ENCODE data around the gene KCNJ9. TPM values are rescaled to one million over a fixed set of nuclear protein-coding genes. Genes with fewer than 3 reads are reported as not detected.

Gene KCNJ9
- total and polyA plus RNA-seq, 2 donors (not counting 1 experiment from before 2014, with no cell fraction given): not detected

DNA sequence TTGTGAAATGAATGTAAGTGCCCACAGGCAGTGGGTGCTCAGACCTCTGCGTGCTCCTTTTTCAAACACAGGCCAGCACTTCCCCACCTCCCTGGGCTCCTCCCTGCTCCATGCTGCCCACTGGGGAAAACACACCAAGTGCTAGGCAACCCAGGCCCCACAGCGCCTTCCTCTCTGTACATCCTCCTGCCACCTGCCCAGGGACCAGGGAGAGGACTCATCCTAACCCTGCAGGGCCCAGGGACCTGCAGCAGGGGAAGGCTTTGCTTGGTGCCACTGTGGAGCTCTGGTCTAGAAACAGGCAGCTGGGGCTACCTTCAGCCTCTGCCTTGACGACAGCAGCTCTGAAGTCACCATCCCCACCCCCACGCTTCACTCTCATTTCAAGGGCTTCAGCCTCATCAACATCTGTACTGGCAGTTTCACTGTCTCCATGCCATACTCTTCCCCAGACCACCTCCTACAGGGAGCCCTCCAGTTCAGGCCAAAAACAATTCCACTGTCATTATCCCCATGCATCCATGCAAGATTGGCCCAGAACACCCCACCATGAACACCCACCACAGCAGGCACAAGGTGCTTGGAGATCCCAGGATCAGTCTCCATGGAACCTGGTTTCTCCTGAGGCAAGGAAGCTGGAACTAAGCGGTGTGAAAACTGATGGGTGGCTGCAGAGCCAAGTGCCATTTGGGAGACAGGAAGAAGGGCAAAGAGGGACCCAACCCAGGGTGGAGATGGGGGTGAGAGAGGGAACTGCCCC lies 16.0 kb downstream of the KCNJ9 start:
- Histone ChIP-seq H3K27me3 (replicated peaks in 1 of 4; ENCODE audit: control extremely low read depth in 1 of 4, control insufficient read depth in 3 of 4, insufficient read depth in 4 of 4, low read length in 3 of 4) (no peaks in the 10 kb centered on the region), H3K79me2 (ENCODE audit: control insufficient read depth, insufficient read depth, low read length) (peaks cover 36% of the 10 kb centered on the region), H3K9ac (ENCODE audit: low read length) (peak overlapping the region; percentile 94), H3K36me3 (replicated peaks in 1 of 2; ENCODE audit: control extremely low read depth in 1 of 2, control insufficient read depth in 1 of 2, extremely low read depth in 1 of 2, insufficient read depth in 2 of 2, low read length in 1 of 2) (peaks cover 3 to 33% of the 10 kb centered on the region in 2 experiments), H3K27ac (ENCODE audit: low read length in 2 of 2) (peak overlapping the region; percentile 70 to 83), H3K4me3 (ENCODE audit: control extremely low read depth in 1 of 5, extremely low read depth in 1 of 5, insufficient read depth in 1 of 5, low read depth in 2 of 5, low read length in 4 of 5) (peak overlapping the region; percentile 19 to 90 (median 83)), H3K4me2 (replicated peaks; ENCODE audit: low read depth, low read length, poor library complexity, severe bottlenecking) (peak overlapping the region; percentile 93), H3K9me3 (ENCODE audit: control extremely low read depth in 1 of 3, control insufficient read depth in 2 of 3, insufficient read depth in 1 of 3, low read length in 2 of 3) (no peaks in the 10 kb centered on the region), H3K4me1 (ENCODE audit: control insufficient read depth in 2 of 2, insufficient read depth in 2 of 2, low read length in 2 of 2) (peaks cover 33 to 45% of the 10 kb centered on the region in 2 donors), H2AFZ (ENCODE audit: insufficient read depth, low read depth, low read length, poor library complexity, severe bottlenecking) (peak overlapping the region; percentile 78), H4K20me1 (ENCODE audit: control insufficient read depth, insufficient read depth, low read length, poor library complexity, severe bottlenecking) (peaks cover 53% of the 10 kb centered on the region)
- Mint-ChIP-seq H3K4me1 (peaks cover 47% of the 10 kb centered on the region), H3K27ac (peak overlapping the region; percentile 91), H3K27me3 (no peaks in the 10 kb centered on the region), H3K4me3 (peak overlapping the region; percentile 94), H3K9me3 (ENCODE audit: insufficient read depth) (no peaks in the 10 kb centered on the region)
- ATAC-seq (ENCODE audit: low read depth) (no peak), DNase-seq (peak; percentile 34)
- POLR2A ChIA-PET: interaction anchor here (1.4 to 2.0 kb wide), 4 partner anchors 10 to 194 kb away, joined by 3 to 6 read pairs (median 4); partner anchors contain the start of genes DCAF8 and TAGLN2
- CTCF ChIA-PET: interaction anchor here (0.8 to 6.5 kb wide), 7 partner anchors 12 to 194 kb away, joined by 3 to 60 read pairs (median 5); no protein-coding TSS in a partner anchor
- 79% methylated on average over 5 of the region's 5 CpGs for WGBS (ENCODE audit: insufficient coverage)
- no peak for TF ChIP-seq EZH2 (IDR thresholded peaks at IDR 0.05; ENCODE audit: borderline replicate concordance, insufficient read depth, low read depth, low read length, poor library complexity, severe bottlenecking)
- TF ChIP-seq, protein P1, sequence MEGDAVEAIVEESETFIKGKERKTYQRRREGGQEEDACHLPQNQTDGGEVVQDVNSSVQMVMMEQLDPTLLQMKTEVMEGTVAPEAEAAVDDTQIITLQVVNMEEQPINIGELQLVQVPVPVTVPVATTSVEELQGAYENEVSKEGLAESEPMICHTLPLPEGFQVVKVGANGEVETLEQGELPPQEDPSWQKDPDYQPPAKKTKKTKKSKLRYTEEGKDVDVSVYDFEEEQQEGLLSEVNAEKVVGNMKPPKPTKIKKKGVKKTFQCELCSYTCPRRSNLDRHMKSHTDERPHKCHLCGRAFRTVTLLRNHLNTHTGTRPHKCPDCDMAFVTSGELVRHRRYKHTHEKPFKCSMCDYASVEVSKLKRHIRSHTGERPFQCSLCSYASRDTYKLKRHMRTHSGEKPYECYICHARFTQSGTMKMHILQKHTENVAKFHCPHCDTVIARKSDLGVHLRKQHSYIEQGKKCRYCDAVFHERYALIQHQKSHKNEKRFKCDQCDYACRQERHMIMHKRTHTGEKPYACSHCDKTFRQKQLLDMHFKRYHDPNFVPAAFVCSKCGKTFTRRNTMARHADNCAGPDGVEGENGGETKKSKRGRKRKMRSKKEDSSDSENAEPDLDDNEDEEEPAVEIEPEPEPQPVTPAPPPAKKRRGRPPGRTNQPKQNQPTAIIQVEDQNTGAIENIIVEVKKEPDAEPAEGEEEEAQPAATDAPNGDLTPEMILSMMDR (IDR thresholded peaks at IDR 0.05): no peak
- intact Hi-C loops (cut with micrococcal nuclease): loop anchor here (5.0 to 10.0 kb wide), 2 partner anchors 175 to 1297 kb away; no protein-coding TSS in a partner anchor
